Stimulated activated CD4-positive, alpha-beta T cell treated with anti-CD3 and anti-CD28 coated beads, Interleukin-12 subunit alpha, Interleukin-12 subunit beta, amount 100 ng/mL, for 4 hours (primary cell): ENCODE results near the gene HSBP1L1.

Experiments
- DNase-seq: peaks from one replicate; pipeline ENCODE4 v3.0.0-alpha.2; 2020

Gene HSBP1L1

DNA sequence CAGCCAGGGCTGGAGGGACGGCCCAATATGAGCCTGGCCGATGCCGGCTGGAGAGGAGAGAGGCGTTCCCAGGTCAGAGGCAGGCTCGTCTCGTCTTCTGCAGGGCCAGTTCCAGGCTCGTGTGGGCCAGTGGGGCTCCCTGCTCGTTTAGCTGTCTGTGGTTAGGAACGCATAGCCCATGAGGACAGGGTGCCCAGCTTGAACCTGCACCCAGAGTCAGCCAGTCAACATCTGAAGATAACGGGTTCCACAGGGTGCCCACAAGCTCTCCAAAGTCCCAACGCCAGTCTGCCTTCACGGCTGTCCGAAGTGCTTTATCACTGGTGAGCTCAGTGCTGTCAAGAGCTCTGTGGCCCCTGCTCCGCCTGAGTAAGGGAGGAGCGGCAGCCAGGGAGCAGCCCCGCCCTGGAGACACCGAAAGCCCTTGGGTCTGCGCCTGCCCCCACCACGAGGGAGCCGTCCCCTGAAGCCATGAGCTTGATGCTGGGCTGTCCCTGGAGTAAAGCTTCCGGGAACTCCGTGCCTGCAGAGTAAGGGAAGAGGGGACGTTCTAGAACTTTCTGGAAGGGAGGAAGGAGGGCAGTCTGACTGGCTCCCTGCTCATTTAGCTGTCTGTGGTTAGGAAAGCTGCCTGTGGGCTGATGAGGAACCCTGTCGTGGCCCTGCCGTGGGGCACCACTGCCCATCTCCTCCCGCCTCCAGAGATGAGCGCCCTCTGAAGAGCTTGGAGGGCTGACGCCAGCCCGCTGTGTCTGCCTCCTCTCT lies 2.7 kb upstream of the HSBP1L1 start:
- DNase-seq: no peak

DNA sequence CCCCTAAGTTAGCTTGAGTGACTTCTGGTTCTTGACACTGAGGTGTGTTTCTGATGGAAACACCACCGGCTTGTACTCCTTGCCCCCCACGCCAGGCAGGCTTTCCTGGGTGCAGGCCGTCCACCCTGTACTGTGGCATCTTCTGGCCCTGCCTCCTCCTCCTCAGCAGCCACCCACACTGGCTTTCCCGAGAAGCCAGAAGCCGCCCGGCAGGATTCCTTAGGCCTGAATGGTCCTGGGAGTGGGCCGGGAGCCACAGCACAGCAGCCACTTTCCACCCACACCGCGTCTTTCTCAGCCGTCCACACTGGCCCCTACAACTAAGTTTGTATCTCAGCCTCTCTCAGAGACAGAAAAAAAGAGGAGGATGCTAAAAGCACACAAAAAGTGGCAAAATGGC lies 2.1 kb upstream of the HSBP1L1 start:
- DNase-seq: no peak

DNA sequence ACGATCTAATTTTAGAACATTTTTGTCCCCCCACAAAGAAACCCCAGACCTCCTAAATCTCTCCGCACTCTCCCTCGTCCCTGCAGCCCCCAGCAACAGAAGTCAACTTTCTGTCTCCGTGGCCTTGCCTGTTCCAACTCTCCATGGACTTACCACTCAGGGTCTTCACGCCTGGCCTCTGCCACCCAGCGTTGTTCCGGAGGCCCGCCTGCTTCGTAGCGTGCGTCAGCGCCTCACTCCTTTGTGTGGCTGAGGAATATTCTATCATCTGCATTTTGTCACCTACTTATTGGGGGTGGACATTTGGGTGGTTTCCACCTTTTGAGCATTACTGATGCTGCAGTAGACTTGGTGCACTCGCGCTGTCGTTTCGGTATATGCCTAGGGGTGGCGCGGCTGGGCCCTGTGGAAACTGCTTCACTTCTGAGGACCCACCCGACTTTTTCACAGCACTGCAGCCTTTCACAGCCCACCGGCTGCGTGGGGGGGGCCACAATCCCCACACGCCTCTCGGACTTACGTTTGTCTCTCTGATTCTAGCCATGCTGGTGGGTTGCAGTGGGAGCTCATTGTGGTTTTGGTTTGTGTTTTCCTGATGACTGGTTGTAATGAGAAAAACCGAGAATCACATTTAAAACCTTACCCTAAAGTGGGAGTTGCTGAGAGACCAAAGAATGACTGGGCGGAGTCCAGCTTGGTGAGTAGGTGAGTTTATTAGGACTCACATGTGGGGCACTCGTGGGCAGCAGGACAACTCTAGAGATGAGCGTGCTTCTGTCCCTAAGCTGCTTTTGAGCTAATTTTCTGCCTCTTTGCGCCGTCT lies 1.4 kb upstream of the HSBP1L1 start:
- DNase-seq: no peak

DNA sequence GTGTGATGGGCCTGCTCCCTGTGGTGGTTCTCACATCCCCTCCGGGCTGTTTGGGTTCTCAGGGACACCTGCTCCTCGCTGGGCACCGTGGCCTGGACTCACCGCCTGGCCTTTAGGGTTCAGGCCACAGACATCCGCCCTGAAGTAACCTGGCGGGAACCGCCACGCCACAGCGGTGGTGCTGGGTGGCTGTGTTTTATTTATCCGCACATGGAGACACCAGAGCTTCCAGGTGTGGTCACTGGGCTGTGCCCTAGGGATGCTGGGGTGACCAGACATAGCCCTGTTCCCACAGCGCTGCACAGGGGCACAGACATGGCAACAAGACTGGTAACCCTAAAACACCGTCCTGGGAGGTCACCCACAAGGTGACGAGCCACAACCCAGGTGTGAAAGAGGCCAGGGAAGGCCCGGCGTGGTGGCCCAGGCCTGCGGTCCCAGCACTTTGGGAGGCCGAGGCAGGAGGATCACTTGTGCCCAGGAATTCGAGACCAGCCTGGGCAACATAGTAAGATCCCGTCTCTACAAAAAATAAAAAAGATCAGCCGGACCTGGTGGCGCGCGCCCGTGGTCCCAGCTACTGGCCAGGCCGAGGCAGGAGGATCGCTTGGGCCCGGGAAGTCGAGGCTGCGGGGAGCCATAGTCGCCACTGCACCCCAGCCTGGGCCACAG lies 649 bp upstream of the HSBP1L1 start:
- DNase-seq: no peak

DNA sequence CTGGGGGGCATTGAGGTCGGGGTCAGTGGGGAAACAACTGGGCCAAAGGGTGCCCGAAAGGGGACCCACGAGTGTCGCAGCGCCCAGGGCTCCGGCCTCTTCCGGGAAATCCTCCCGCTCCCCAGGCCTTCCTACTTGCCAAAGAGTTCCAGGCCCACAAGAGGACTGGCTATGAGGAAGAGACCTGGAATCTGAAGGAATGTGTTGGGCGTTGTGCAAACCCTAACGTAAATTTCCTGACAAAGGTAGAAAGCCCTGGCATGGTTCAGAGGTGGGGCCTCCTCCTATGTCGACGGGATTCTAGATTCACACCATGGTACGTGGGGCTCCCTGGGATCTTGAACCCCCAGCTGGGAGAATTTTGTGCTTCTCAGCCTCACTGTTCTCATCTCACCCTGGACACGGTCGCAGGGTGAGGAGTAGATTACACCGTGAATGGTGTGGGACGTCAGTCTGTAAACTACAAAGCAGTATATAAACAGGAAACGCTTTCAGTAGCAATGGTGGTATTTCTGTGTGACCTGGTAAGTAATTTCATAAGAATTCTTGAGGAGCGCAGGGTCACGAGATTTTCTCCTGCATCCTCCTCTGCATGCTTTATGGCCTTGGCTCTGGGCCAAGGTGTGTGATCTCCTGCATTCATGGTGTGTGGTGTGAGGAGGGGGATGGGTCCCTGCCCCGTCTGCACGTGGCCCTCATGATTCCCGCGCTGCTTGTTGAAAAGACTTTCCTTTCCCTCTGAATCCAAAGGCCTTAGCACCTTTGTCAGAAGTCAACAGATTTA lies 868 bp downstream of the HSBP1L1 start:
- no peak for DNase-seq

DNA sequence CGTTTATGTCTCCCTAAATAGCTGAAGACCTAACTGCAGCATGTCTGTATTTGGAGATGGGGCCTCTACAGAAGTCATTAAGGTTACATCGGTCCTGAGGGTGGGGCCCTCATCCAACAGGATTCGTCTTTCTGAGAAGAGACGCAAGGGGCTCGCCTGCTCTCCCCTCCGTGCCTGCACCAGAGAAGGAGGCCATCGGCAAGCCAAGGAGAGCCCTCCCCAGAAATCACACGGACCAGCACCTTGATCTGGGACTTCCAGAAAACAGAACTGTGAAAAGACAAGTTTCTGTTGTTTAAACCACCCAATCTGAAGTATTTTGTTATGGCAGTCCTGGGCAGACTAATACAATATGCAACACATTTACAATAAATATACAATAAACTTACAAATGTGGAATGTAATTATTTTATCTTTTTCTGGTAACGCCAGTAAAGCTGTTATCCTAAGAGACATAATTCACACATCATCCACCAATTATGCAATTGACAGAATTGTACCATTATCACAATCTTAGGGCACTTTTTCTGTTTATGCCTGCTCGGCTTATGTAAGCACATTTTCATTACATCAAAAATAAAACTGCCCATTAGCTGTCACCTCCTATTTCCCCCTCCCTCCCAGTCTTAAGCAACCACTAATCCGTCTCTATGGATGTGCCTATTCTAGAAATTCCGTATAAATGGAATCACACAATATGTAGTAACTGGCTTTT lies 6.1 kb downstream of the HSBP1L1 start:
- DNase-seq: no peak

DNA sequence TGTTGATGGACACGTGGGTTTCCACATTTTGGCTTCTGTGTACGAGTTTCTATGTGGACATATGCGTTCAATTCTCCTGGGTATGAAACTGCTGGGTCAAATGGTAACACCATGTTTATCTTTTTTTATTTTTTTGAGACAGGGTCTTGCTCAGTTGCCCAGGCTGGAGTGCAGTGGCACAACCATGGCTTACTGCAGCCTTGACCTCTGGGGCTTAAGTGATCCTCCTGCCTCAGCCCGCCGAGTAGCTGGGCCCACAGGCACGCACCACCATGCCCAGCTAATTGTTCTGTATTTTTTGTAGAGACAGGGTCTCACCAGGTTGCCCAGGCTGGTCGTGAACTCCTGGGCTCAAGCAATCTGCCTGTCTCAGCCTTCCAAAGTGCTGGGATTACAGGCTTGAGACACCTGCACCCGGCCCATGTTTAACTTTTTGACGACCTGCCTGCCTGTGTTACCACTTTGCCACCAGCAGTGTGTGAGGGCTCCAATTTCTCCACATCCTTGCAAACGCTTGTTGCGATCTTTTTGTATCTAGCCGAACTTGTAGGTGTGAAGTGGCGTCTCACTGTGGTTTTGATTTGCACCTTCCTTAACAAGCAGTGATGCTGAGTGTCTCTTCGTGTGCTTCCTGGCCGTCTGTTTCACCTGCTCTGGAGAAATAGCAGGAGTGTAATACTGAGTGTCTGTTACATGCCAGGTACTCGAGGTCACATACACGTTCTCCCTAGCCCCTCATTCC lies 6.9 kb downstream of the HSBP1L1 start:
- DNase-seq: no peak

DNA sequence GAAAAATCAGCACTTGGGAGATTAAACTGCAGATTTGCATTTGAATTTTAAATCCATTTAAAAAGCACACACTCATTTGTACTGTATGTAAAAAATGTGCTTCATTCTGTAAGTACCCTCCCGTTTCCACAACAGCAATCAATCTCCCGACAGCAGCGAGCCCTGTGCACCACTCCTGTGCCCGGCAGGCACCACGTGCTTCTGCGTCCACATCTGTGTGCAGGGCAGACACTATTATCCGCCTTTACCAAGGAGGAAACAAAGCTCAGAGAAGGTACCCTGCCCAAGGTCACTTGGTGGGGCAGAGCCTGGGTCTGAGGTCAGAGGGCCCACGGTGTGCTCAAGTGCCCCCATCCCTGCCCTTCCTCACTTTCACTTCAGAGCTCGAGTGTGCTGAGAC lies 7.5 kb downstream of the HSBP1L1 start:
- no peak for DNase-seq

DNA sequence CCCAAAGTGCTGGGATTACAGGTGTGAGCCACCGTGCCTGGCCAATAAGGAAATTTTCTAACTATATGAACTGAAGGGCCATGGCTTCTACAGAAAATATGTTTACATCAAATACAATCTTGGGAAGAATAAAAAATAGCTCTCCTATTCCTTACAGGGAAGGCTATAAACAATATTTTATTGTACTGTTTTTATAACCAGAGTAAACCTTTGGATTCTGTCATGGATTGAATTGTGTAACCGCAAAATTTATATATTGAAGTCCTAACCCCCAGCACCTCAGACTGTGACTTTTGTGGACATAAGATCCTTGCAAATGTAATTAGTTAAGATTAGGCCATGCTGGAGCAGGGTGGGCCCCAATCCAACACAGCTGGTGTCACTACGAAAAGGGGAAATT lies 8.3 kb downstream of the HSBP1L1 start:
- no peak for DNase-seq

DNA sequence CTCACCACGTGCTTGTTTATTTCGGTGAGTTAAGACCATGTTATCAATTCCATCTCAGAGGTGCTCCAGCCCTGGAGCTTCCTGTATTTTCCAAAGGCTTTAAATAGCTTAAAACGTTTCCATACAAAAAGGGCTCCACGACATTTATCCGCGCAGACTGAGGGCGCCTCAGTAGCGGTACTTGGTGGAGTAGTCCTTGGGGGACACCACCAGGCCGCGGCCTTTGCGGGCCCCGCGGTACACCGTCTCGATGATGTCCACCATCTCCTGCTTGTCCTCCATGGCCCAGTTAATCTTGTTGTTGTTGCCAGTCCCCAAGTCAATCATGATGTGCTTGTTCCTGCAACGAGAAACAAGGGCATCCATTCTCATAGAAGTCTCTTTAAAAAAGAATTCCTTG lies 9.1 kb downstream of the HSBP1L1 start:
- DNase-seq: no peak

DNA sequence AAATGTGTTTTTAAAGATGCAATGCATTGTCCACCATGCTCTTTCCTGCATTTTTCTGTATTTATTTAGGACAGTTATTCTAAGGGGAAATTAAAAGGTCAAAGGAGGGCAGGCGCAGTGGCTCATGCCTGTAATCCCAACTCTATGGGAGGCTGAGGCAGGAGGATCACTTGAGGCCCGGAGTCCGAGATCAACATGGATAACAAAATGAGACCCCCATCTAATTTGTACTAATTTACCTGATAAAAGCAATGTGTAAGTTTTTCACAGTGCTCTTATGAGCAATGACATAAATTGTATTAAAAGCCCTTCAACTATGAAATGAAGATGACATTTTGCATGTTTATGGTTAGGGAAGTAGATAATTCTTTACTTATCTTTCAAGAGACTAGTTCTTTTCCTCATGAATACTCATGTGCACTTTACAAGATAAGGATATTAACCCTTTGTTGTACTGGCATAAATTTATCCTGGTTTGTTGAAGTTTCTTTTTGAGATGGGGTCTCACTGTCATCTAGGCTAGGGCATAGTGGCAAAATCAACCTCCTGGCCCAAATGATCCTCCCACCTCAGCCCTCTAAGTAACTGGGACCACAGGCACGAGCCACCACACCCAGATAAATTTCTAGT lies 9.7 kb downstream of the HSBP1L1 start:
- no peak for DNase-seq

DNA sequence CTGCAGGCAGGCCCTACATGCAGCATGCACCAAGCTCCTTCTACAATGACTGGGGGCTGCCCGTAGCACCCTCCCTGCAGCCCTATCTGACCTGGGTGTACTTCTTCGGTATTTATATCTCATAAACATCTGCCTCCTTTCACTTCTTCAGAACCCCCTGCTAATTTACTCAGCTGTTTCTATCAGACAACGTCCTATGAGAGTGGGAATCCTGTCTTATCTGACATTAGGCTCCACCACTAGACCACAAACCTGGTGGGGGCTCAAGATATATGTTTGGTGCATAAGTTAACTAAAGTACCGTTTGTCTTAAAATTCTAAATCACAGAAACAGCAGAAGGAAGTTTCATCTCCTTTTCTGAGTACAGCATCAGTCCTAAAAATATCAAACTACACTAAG lies 10.6 kb downstream of the HSBP1L1 start:
- no peak for DNase-seq

DNA sequence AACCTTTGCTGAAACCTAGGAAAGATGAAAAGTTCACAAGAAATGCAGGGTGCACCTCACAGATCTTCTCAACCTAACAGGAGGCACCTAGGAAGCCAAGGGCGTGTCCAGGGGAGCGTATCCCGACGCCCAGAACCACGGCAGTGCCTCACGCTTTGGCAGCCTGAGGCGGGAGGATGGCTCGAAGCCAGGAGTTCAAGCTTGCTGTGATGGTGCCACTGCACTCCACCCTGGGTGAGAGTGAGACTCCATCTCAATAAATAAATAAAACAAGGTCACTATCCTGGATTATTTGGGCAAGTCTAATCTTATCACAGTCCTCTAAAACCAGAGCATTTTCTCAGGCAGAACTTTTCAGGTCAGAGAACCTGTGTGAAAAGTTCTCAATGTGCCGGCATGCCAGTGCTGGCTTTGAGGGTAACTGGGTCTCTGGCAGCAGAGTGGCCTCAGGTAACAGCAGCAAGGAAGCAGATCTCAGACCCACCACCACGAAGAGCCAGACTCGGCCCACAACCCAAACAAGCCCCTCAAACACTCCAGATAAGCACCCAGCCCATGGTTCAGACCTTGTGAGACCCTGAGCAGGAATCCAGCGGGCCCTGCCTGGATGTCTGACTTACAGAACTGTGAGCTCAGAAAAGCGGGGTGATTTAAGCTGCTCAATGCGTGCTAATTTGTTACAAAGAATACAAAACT lies 11.7 kb downstream of the HSBP1L1 start:
- no peak for DNase-seq

DNA sequence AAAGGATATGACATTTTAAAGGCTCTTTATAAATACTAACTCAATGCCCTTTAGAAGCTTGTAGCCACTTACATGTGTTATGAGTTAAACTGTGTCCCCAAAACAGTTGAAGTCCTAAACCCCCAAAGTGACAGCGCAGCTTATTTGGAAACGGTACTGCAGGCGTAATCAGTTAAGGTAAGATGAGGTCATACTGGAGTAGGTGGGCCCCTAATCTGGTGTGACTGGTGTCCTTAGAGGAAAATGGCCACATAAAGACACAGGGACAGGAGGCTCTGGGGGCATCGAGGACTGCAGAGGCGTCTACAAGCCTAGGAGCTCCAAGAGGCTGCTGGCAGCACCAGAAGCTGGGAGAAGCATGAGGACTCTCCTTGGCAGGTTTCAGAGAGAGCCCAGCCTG lies 15.4 kb downstream of the HSBP1L1 start:
- DNase-seq: no peak

DNA sequence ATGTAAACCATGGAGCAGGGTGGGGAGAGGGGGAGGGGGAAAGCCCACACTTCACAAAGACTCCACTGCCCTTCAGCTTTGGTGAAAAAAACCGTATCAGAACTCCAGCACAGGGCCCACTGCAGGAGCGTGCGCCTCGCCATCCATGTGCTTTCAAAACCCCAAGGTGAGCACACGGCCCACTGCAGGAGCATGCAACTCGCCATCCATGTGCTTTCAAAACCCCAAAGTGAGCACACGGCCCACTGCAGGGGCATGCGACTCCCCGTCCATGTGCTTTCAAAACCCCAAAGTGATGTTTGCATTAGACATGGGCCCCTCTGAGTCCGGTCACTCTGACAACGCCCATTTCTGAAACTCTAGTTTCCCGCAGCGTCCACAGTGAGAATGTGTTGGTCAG lies 16.1 kb downstream of the HSBP1L1 start:
- no peak for DNase-seq

DNA sequence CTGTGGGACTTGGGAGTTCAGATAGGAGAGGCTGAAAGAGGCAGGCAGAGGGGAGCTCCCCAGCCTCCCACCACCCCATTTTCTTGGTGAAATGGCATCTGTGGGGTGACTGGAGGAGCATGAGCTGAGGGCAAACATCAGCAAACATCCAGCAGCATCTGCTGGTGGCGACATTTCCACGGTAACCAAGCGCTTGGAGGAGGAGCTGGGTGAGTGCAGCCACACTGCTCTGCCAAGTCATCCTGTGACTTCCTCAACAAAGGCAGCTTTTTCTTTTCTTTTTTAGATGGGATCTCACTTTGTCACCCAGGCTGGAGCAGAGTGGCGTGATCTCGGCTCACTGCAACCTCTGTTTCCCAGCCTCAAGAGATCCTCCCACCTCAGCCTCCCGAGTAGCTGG lies 18.3 kb downstream of the HSBP1L1 start:
- no peak for DNase-seq

DNA sequence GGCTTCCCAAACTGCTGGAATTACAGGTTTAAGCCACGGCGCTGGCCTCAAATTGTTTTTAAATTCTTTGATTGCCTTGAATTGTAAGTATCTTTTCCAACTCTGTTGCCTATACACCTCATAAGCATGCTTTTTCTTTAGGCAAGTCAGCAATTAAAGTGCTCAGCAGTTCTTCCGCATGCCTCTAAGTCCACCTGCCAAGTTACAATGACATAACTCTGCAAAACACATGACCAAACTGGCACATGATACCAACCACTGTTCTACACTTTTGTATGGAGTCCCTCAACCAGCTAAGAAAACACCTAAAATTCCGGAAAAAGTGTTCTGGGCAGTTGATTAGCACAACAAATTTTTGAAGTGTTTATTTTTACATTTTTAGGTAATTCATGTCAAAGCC lies 18.8 kb downstream of the HSBP1L1 start:
- DNase-seq: no peak

DNA sequence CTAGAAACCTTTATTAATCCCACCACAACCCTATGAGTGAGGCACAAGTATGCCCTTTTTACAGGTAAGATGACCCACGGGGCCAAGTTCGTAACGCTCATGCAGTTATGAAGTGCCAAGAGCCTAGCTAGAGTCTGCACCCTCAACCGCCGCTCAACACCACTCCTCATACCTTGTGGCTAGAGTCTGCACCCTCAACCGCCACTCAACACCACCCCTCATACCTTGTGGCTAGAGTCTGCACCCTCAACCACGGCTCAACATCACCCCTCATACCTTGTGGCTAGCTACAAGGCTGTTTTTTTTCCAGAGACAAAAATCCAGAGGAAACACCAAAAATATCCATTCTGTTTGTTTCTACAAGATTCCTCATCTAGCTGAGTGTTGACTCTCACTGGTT lies 19.4 kb downstream of the HSBP1L1 start:
- no peak for DNase-seq

DNA sequence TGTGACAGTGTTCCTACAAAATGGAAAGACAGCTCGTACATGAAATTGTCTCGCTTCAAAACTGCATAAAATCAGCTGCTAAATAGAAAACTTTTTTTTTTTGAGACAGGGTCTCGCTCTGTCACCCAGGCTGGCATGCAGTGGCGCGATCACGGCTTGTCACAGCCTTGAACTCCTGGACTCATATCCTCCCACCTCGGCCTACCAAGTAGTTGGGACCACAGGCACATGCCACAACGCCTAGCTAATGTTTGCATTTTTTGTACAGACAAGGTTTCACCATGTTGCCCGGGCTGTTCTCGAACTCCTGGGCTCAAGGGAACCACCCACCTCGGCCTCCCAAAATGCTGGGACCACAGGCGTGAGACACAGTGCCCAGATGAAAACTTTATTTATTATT lies 20.7 kb downstream of the HSBP1L1 start:
- no peak for DNase-seq

DNA sequence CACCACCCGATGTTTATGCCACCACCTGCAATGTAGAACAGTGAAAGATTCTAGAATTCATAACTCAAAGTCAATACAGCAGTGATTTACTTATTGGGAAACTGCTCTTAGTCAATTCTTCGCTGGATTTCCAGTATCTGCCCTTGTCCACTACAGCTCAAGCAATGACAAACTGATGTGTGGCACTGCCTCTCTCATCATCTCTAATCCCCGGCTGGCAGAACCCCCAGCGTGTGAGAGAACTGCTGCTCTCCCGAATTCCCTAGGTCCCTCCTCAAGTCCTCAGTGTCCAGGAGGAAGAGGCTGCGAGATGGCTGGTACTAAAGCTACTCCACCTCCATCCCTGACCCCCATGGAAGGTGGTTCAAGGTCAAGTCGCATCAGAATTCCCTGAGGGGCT lies 22.3 kb downstream of the HSBP1L1 start:
- DNase-seq: no peak

DNA sequence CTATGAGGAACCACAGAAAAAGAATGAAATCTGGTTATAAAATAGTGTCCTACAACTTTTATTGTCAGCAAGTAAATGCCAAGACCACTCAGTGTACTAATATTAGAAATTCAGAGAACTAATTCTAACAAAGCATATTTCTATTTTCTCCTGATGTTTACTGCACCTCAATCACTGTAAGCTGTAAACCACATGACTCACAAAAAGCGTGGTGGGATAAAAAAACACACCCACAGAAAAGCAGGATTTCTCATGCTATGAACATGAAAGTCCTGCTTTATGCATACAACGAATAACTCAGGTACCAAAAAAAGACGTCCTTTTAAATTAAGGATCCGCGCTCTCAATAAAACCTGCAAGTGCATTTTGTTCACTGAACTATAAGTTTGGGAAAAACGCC lies 23.1 kb downstream of the HSBP1L1 start:
- DNase-seq: no peak
